ENCODE results near the gene TNFSF4. TPM values are rescaled to one million over a fixed set of nuclear protein-coding genes. Genes with fewer than 3 reads are reported as not detected.

TNFSF4 gene
- total and polyA plus RNA-seq, 2 of the 13 experiments (the other 11 are each of a cell fraction or from before 2014, with no cell fraction given), result 2.4 to 7.9 TPM

GRCh38 chr1:173210716-173211231 is 3.6 kb upstream of the TNFSF4 start (continued):
- TF ChIP-seq ELF3 (CRISPR knock-in tag; IDR thresholded peaks at IDR 0.05) (peak; percentile 94), POLR2AphosphoS5 (IDR thresholded peaks at IDR 0.05; ENCODE audit: low read depth, low read length) (peak; percentile 55), CBX1 (IDR thresholded peaks at IDR 0.05; ENCODE audit: low read depth) (peak; percentile 15), GATAD2A (CRISPR knock-in tag; IDR thresholded peaks at IDR 0.05) (peak; percentile 65), HMG20A (CRISPR knock-in tag; IDR thresholded peaks at IDR 0.05; ENCODE audit: borderline replicate concordance) (peak; percentile 75; the same call in 1 of the 2 replicates), DPF2 (CRISPR knock-in tag; IDR thresholded peaks at IDR 0.05; ENCODE audit: borderline replicate concordance, low read depth) (peak; percentile 39; the same call in 1 of the 2 replicates), SIX1 (CRISPR knock-in tag; IDR thresholded peaks at IDR 0.05; ENCODE audit: borderline replicate concordance) (peak; percentile 41; the same call in 1 of the 2 replicates), DRAP1 (CRISPR knock-in tag; IDR thresholded peaks at IDR 0.05) (peak; percentile 91), EP300 (IDR thresholded peaks at IDR 0.05; ENCODE audit: low read depth in 2 of 2, low read length in 2 of 2) (peak in 1 of 2 experiments; percentile 82; a peak in 2 of 4 replicates), EP300 (CRISPR knock-in tag; IDR thresholded peaks at IDR 0.05; ENCODE audit: borderline replicate concordance) (0 out of 2 replicates have a peak, but pooled peaks have one; percentile 19), THAP11 (CRISPR knock-in tag; IDR thresholded peaks at IDR 0.05) (0 out of 2 replicates have a peak, but pooled peaks have one; percentile 29), MLLT10 (CRISPR knock-in tag; IDR thresholded peaks at IDR 0.05) (no peak), POGK (CRISPR knock-in tag; conservative IDR thresholded peaks at IDR 0.05) (peak; percentile 86), ZNF572 (CRISPR knock-in tag; IDR thresholded peaks at IDR 0.05) (no peak), MED1 (CRISPR knock-in tag; IDR thresholded peaks at IDR 0.05) (peak; percentile 88), HNRNPL (IDR thresholded peaks at IDR 0.05; ENCODE audit: low read depth, low read length) (0 out of 2 replicates have a peak, but pooled peaks have one; percentile 35), ZMYM4 (CRISPR knock-in tag; IDR thresholded peaks at IDR 0.05) (peak; percentile 42; the same call in 1 of the 2 replicates), GFI1 (CRISPR knock-in tag; IDR thresholded peaks at IDR 0.05; ENCODE audit: borderline replicate concordance) (peak; percentile 53; the same call in 1 of the 2 replicates), ZNF556 (CRISPR knock-in tag; IDR thresholded peaks at IDR 0.05; ENCODE audit: borderline replicate concordance) (0 out of 2 replicates have a peak, but pooled peaks have one; percentile 45), ZNF441 (CRISPR knock-in tag; IDR thresholded peaks at IDR 0.05; ENCODE audit: borderline replicate concordance) (peak; percentile 90), ZNF674 (CRISPR knock-in tag; IDR thresholded peaks at IDR 0.05; ENCODE audit: low read depth) (no peak), IKZF5 (CRISPR knock-in tag; IDR thresholded peaks at IDR 0.05) (peak; percentile 35; the same call in 1 of the 2 replicates), CTCF (CRISPR knock-in tag; IDR thresholded peaks at IDR 0.05) (0 out of 2 replicates have a peak, but pooled peaks have one; percentile 19), ZNF513 (CRISPR knock-in tag; conservative IDR thresholded peaks at IDR 0.05) (no peak), ZSCAN12 (CRISPR knock-in tag; IDR thresholded peaks at IDR 0.05) (no peak)

All from HepG2 (cell line).